ENCODE results near the gene RAB6B. TPM values are rescaled to one million over a fixed set of nuclear protein-coding genes. Genes with fewer than 3 reads are reported as not detected.

RAB6B gene
- total RNA-seq, 4 donors from 2014 or later: 6.2 to 11.9 (median 10.5) TPM

- intact Hi-C loops (cut with DNase I): no loop called here
- Histone ChIP-seq H3K27me3 (no peaks in the 10 kb centered on the region), H3K4me1 (peaks cover 0 to 20% (median 17%) of the 10 kb centered on the region in 4 donors), H3K36me3 (no peaks in the 10 kb centered on the region), H3K27ac (replicated peaks in 1 of 4) (no peak overlapping the region), H3K9me3 (no peaks in the 10 kb centered on the region), H3K4me3 (no peak overlapping the region)
- 89% methylated on average over 10 of the region's 10 CpGs for WGBS
- TF ChIP-seq POLR2AphosphoS5 (IDR thresholded peaks at IDR 0.05) (no peak), POLR2A (IDR thresholded peaks at IDR 0.05; ENCODE audit: low read depth) (no peak), CTCF (IDR thresholded peaks at IDR 0.05) (no peak), EP300 (IDR thresholded peaks at IDR 0.05) (no peak)
- no peak for DNase-seq (ENCODE audit: extremely low spot score)
Measured at GRCh38 chr3:133871368-133872090, 24.2 kb downstream of the RAB6B start.

- no peak for TF ChIP-seq POLR2AphosphoS5 (IDR thresholded peaks at IDR 0.05)
- no peak for TF ChIP-seq EP300 (IDR thresholded peaks at IDR 0.05)
- Histone ChIP-seq H3K36me3 (no peaks in the 10 kb centered on the region), H3K4me1 (peaks cover 0 to 20% (median 17%) of the 10 kb centered on the region in 4 donors), H3K9me3 (no peaks in the 10 kb centered on the region), H3K27ac (replicated peaks in 1 of 4) (no peak overlapping the region), H3K27me3 (no peaks in the 10 kb centered on the region), H3K4me3 (no peak overlapping the region)
- intact Hi-C loops (cut with DNase I): no loop called here
- no peak for DNase-seq (ENCODE audit: extremely low spot score)
Measured at GRCh38 chr3:133870822-133871221, 24.9 kb downstream of the RAB6B start.

- no peak for TF ChIP-seq EP300 (IDR thresholded peaks at IDR 0.05)
- TF ChIP-seq CTCF (IDR thresholded peaks at IDR 0.05): no peak
- TF ChIP-seq POLR2AphosphoS5 (IDR thresholded peaks at IDR 0.05): no peak
- TF ChIP-seq POLR2A (IDR thresholded peaks at IDR 0.05; ENCODE audit: low read depth): no peak
- intact Hi-C loops (cut with DNase I): no loop called here
- H3K36me3 ChIP-seq: no peaks in the 10 kb centered on the region
- peaks cover 0 to 20% (median 17%) of the 10 kb centered on the region in 4 donors for H3K4me1 ChIP-seq
- 98% methylated on average over 6 of the region's 6 CpGs for WGBS
- H3K4me3 ChIP-seq: no peak overlapping the region
- H3K9me3 ChIP-seq: no peaks in the 10 kb centered on the region
- no peak for DNase-seq (ENCODE audit: extremely low spot score)
- no peaks in the 10 kb centered on the region for H3K27me3 ChIP-seq
- no peak overlapping the region for H3K27ac ChIP-seq (replicated peaks in 1 of 4)
Measured at GRCh38 chr3:133869586-133869985, 26.1 kb downstream of the RAB6B start.

- Histone ChIP-seq H3K4me3 (no peak overlapping the region), H3K27me3 (no peaks in the 10 kb centered on the region), H3K27ac (replicated peaks in 1 of 4) (no peak overlapping the region), H3K4me1 (peaks cover 0 to 20% (median 17%) of the 10 kb centered on the region in 4 donors), H3K9me3 (no peaks in the 10 kb centered on the region), H3K36me3 (no peaks in the 10 kb centered on the region)
- 39% methylated on average over 7 of the region's 7 CpGs for WGBS
- intact Hi-C loops (cut with DNase I): no loop called here
- TF ChIP-seq CTCF (IDR thresholded peaks at IDR 0.05): no peak
- TF ChIP-seq EP300 (IDR thresholded peaks at IDR 0.05): no peak
- no peak for TF ChIP-seq POLR2AphosphoS5 (IDR thresholded peaks at IDR 0.05)
- no peak for TF ChIP-seq POLR2A (IDR thresholded peaks at IDR 0.05; ENCODE audit: low read depth)
- no peak for DNase-seq (ENCODE audit: extremely low spot score)
Measured at GRCh38 chr3:133868758-133869475, 26.8 kb downstream of the RAB6B start.

GRCh38 chr3:133868186-133868585 is 27.5 kb downstream of the RAB6B start:
- intact Hi-C loops (cut with DNase I): no loop called here
- Histone ChIP-seq H3K36me3 (no peaks in the 10 kb centered on the region), H3K4me3 (no peak overlapping the region), H3K27me3 (no peaks in the 10 kb centered on the region), H3K9me3 (no peaks in the 10 kb centered on the region), H3K4me1 (peaks cover 0 to 20% (median 17%) of the 10 kb centered on the region in 4 donors), H3K27ac (replicated peaks in 1 of 4) (no peak overlapping the region)
- TF ChIP-seq POLR2AphosphoS5 (IDR thresholded peaks at IDR 0.05): no peak
- TF ChIP-seq POLR2A (IDR thresholded peaks at IDR 0.05; ENCODE audit: low read depth): no peak
- TF ChIP-seq CTCF (IDR thresholded peaks at IDR 0.05): no peak
- TF ChIP-seq EP300 (IDR thresholded peaks at IDR 0.05): no peak
- WGBS: 83% methylated on average over 6 of the region's 8 CpGs
- no peak for DNase-seq (ENCODE audit: extremely low spot score)
